GM10248 (cell line): ENCODE measurements around the gene YJU2.
A peak's percentile ranks its signal among the peaks of the same experiment; 100 is the strongest.

Experiments used
- CTCF ChIA-PET: fragments of 300-600 bp; sonication (Branson Sonifier 250); formaldehyde crosslinking; extraction: SDS; loops from one replicate; lab custom pipeline; 2021; ENCODE audit warnings: antibody characterized with exemption; lab: Yijun Ruan, JAX
- POLR2A ChIA-PET: fragments of 350-650 bp; sonication (Branson Sonifier 250); formaldehyde crosslinking; extraction: SDS; loops from one replicate; lab custom pipeline; 2020; ENCODE audit warnings: antibody characterized with exemption; lab: Yijun Ruan, JAX
- DNase-seq: peaks from one replicate; pipeline ENCODE4 v3.0.0; 2012; ENCODE audit errors: extremely low spot score
- CTCF ChIP-seq: IDR thresholded peaks from 2 replicates; pipeline ENCODE4 v1.5.1; 2012; ENCODE audit warnings: mild to moderate bottlenecking, low read depth; ENCODE audit errors: extremely low read depth, missing control alignments, control extremely low read depth

Gene YJU2

GRCh38 chr19:4246767-4247593, at the start of gene YJU2:
Gene YJU2, plus strand, starts transcription at chr19:4247080. Its CDS starts 67 bp downstream, at chr19:4247147.
- TF ChIP-seq CTCF = peak; percentile 58
- CTCF ChIA-PET = interaction anchor here (0.7 to 1.2 kb wide), 5 partner anchors 9 to 278 kb away, joined by 3 to 15 read pairs (median 4); partner anchors contain the start of gene EBI3

GRCh38 chr19:4197228-4197624, 49.7 kb upstream of the YJU2 start:
- TF ChIP-seq CTCF = no peak
- no peak for DNase-seq
- CTCF ChIA-PET = no interaction called here
- POLR2A ChIA-PET = no interaction called here

More at GRCh38 chr19:4246767-4247593, at the start of gene YJU2:
- POLR2A ChIA-PET = interaction anchor here (0.5 to 1.3 kb wide), 2 partner anchors 89 to 96 kb away, joined by 3 to 4 read pairs; no protein-coding TSS in a partner anchor
- DNase-seq = peak; percentile 100

GRCh38 chr19:4197625-4198466, 49.0 kb upstream of the YJU2 start:
- peak; percentile 57 for DNase-seq
- CTCF ChIA-PET = no interaction called here
- no peak for TF ChIP-seq CTCF
- POLR2A ChIA-PET = no interaction called here

GRCh38 chr19:4198467-4199126, 48.3 kb upstream of the YJU2 start:
- no peak for DNase-seq
- TF ChIP-seq CTCF = no peak
- ChIA-PET POLR2A (no interaction called here), CTCF (no interaction called here)

GRCh38 chr19:4199699-4200293, 47.1 kb upstream of the YJU2 start:
- no peak for DNase-seq
- TF ChIP-seq CTCF = no peak
- ChIA-PET POLR2A (interaction anchor here (1.4 kb wide), 1 partner anchor 215 kb away, joined by 4 read pairs; the partner anchor contains the start of gene EEF2), CTCF (interaction anchor here (0.8 to 4.6 kb wide), 4 partner anchors 9 to 59 kb away, joined by 3 to 26 read pairs (median 11); no protein-coding TSS in a partner anchor)
